Measurements from ENCODE around the gene PLET1. TPM values are rescaled to one million over a fixed set of nuclear protein-coding genes. Genes with fewer than 3 reads are reported as not detected.

The PLET1 gene
- total RNA-seq, 2 experiments from 2014 or later = not detected

GRCh38 chr11:112267188-112267591, 6.5 kb upstream of the PLET1 start:
- intact Hi-C loops (cut with micrococcal nuclease) = no loop called here
- H3K4me1 Mint-ChIP-seq (ENCODE audit: low read depth) = no peaks in the 10 kb centered on the region
- H3K4me3 Mint-ChIP-seq = no peak overlapping the region
- no peaks in the 10 kb centered on the region for H3K27me3 Mint-ChIP-seq (ENCODE audit: low read depth)
- no peak overlapping the region for H3K27ac Mint-ChIP-seq
- peaks cover 1% of the 10 kb centered on the region for H3K36me3 Mint-ChIP-seq (ENCODE audit: low read depth)
- CTCF ChIA-PET = no interaction called here
- no peak for DNase-seq
- no peaks in the 10 kb centered on the region for H3K9me3 Mint-ChIP-seq

GRCh38 chr11:112266410-112266778, 5.7 kb upstream of the PLET1 start:
- Mint-ChIP-seq H3K9me3 (no peaks in the 10 kb centered on the region), H3K4me1 (ENCODE audit: low read depth) (no peaks in the 10 kb centered on the region), H3K27ac (no peak overlapping the region), H3K36me3 (ENCODE audit: low read depth) (peaks cover 1% of the 10 kb centered on the region), H3K4me3 (no peak overlapping the region), H3K27me3 (ENCODE audit: low read depth) (no peaks in the 10 kb centered on the region)
- no peak for DNase-seq
- intact Hi-C loops (cut with micrococcal nuclease) = no loop called here
- CTCF ChIA-PET = interaction anchor here (0.7 kb wide), 1 partner anchor 12 kb away, joined by 3 read pairs; no protein-coding TSS in a partner anchor

DNA sequence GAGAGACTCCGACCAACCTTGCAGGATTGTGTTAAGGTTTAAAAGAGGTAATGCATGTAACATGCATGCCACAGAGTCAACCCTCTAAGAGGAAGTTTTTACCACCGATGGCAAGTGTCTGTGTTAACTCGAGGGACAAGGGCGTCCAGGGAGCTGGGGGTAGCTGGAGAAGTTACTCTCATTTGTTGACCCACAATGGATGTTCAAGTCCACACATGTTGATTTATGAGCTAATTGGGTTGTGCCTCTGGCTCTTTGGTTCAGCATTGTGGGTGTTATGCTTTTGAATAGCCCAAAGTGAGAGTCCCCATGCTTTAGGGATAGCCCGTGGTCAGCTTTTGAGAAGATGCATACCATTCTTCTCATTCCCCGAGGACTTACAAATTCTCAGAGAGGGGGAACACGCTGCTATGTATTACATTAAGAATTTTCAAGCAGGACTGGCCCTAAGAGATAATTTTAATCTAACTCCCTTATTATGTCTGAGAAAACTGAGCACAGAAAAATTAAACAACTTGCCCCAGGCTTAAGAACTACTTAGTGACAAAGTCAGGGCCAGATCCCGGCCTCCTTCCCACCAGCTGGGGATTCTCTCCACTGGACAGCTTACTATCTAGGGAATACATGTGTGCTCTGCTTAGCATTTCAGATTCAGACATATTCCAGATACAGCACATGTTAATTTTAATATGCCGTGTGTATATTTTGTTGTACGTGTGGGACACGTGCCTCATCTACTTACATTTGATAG, 5.2 kb upstream of the PLET1 start:
- H3K4me3 Mint-ChIP-seq = no peak overlapping the region
- no peaks in the 10 kb centered on the region for H3K4me1 Mint-ChIP-seq (ENCODE audit: low read depth)
- peaks cover 1% of the 10 kb centered on the region for H3K36me3 Mint-ChIP-seq (ENCODE audit: low read depth)
- DNase-seq = no peak
- H3K27me3 Mint-ChIP-seq (ENCODE audit: low read depth) = no peaks in the 10 kb centered on the region
- intact Hi-C loops (cut with micrococcal nuclease) = no loop called here
- CTCF ChIA-PET = interaction anchor here (1.1 to 2.9 kb wide), 2 partner anchors 14 to 149 kb away, joined by 3 to 19 read pairs; no protein-coding TSS in a partner anchor
- no peaks in the 10 kb centered on the region for H3K9me3 Mint-ChIP-seq
- H3K27ac Mint-ChIP-seq = no peak overlapping the region

GRCh38 chr11:112255067-112255720, 5.5 kb downstream of the PLET1 start:
- CTCF ChIA-PET = no interaction called here
- intact Hi-C loops (cut with micrococcal nuclease) = no loop called here
- Mint-ChIP-seq H3K27ac (no peak overlapping the region), H3K9me3 (no peaks in the 10 kb centered on the region), H3K4me3 (no peak overlapping the region), H3K36me3 (ENCODE audit: low read depth) (no peaks in the 10 kb centered on the region), H3K27me3 (ENCODE audit: low read depth) (no peaks in the 10 kb centered on the region), H3K4me1 (ENCODE audit: low read depth) (no peaks in the 10 kb centered on the region)
- DNase-seq = no peak

DNA sequence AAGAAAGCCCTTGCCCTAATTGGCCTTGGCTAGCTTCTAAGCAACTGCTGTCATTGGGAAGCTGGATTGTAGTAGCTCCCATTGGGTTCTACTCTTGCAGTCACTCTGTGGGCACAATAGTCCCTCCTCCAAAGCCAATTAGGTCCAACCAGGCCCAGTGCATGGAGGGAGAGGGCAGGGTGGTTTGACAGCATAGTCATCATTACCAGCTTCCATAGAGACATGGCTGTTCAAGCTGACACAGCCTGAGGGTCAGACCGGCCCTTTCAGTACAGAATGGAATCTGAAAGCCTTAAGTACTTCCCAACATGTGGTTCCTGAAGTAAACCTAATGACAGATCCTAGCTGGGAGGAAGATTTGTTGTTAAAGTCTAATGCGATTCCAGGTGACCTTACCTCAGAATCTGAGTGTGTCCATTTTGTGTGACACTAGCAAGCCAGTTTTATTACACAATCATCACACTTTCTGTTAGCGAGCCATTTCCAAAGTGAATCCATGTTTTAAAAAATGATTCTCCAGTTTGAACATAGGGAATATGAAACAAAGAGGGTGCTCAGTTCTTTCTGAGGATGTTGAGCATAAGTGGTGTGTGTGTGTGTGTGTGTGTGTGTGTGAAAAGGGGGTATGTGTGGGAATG, 6.9 kb downstream of the PLET1 start:
- CTCF ChIA-PET = no interaction called here
- intact Hi-C loops (cut with micrococcal nuclease) = no loop called here
- Mint-ChIP-seq H3K27me3 (ENCODE audit: low read depth) (no peaks in the 10 kb centered on the region), H3K4me3 (no peak overlapping the region), H3K27ac (no peak overlapping the region), H3K36me3 (ENCODE audit: low read depth) (no peaks in the 10 kb centered on the region), H3K4me1 (ENCODE audit: low read depth) (no peaks in the 10 kb centered on the region), H3K9me3 (no peaks in the 10 kb centered on the region)
- no peak for DNase-seq

DNA sequence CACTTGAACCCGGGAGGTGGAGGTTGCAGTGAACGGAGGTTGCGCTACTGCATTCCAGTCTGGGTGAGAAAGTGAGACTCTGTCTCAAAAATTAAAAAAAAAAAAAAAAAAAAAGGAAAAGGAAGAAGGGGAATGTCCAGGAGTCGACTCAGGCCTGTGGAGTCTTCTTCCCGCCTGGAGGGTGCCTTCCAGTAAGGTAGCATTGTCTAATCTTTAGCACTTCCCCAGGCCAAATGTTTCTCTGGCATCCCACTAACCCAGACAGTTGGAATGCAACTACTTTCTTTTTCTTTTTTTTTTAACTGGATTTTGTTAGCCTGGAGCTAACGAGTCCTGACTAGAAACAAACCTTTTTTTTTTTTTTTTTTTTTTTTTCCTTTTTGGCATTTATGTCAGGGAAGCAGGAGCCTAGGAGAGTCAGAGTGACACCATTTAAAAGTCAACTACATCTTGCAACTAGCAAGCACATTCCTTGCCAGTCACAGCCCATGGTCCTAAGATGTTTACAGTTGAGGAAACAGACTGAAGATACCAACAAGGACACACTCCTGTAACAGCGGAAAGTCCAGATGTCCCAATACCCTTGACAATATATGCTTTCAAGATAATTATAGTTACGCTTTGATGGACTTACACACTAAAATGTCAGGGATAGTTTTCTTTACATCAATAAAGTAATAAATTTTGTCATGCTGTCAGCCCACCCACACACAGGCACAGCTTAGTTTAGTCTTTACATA, 10.6 kb downstream of the PLET1 start:
- Mint-ChIP-seq H3K9me3 (no peaks in the 10 kb centered on the region), H3K4me1 (ENCODE audit: low read depth) (no peaks in the 10 kb centered on the region), H3K27ac (no peak overlapping the region), H3K27me3 (ENCODE audit: low read depth) (no peaks in the 10 kb centered on the region), H3K36me3 (ENCODE audit: low read depth) (no peaks in the 10 kb centered on the region), H3K4me3 (no peak overlapping the region)
- DNase-seq = no peak
- CTCF ChIA-PET = interaction anchor here (0.6 kb wide), 2 partner anchors 29 to 139 kb away, joined by 3 read pairs; no protein-coding TSS in a partner anchor
- intact Hi-C loops (cut with micrococcal nuclease) = no loop called here

DNA sequence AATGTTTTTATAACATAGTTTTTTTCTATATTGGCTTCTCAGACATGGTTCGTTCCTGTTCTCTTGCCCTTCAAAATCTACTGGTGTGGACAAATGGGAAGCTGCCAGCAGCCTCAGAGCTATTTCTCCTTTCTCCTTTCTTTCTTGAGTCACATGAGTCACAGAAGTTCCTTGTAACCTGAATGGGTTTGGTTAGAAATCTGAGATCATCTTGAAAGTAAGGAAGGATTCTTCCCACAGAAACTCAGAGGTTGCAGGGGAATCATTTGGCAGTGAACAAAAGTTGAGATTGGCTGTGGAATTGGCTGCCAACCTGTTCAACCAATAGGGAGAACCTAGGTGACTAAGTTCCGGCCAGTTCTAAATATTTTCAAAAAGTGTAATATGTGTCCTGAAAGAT, 12.5 kb downstream of the PLET1 start:
- Mint-ChIP-seq H3K36me3 (ENCODE audit: low read depth) (peaks cover 8% of the 10 kb centered on the region), H3K27ac (no peak overlapping the region), H3K27me3 (ENCODE audit: low read depth) (no peaks in the 10 kb centered on the region), H3K9me3 (peaks cover 7% of the 10 kb centered on the region), H3K4me3 (no peak overlapping the region), H3K4me1 (ENCODE audit: low read depth) (no peaks in the 10 kb centered on the region)
- CTCF ChIA-PET = no interaction called here
- DNase-seq = no peak
- intact Hi-C loops (cut with micrococcal nuclease) = no loop called here

- Mint-ChIP-seq H3K27me3 (ENCODE audit: low read depth) (no peaks in the 10 kb centered on the region), H3K36me3 (ENCODE audit: low read depth) (peaks cover 15% of the 10 kb centered on the region), H3K27ac (no peak overlapping the region), H3K4me1 (ENCODE audit: low read depth) (no peaks in the 10 kb centered on the region), H3K4me3 (no peak overlapping the region), H3K9me3 (peaks cover 12% of the 10 kb centered on the region)
- CTCF ChIA-PET = no interaction called here
- intact Hi-C loops (cut with micrococcal nuclease) = no loop called here
- DNase-seq = no peak
Observed at GRCh38 chr11:112247201-112247600, 13.5 kb downstream of the PLET1 start.

DNA sequence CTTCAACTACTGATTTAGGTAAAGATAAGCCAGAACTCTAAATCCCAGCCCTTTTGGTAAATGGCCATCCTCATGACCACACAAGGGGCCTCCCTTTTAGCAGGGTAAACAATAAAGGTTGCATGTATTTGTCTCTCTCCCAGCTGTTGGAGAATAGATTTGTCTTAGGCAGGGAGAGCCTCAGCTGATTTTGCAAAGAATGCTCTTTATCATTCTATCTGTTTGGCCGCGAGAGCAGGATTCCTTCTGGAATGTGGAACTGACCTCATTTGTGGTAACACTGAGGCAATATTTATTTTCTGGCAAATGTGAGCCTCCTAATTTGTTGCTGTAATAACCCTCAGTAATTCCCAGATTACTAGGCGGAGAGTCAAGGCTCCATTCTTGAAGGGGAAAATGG, 19.2 kb downstream of the PLET1 start:
- no peaks in the 10 kb centered on the region for H3K4me1 Mint-ChIP-seq (ENCODE audit: low read depth)
- H3K27me3 Mint-ChIP-seq (ENCODE audit: low read depth) = no peaks in the 10 kb centered on the region
- CTCF ChIA-PET = interaction anchor here (1.3 to 1.7 kb wide), 3 partner anchors 22 to 39 kb away, joined by 3 to 7 read pairs (median 5); no protein-coding TSS in a partner anchor
- no peak overlapping the region for H3K4me3 Mint-ChIP-seq
- intact Hi-C loops (cut with micrococcal nuclease) = no loop called here
- peaks cover 42% of the 10 kb centered on the region for H3K36me3 Mint-ChIP-seq (ENCODE audit: low read depth)
- no peak for DNase-seq
- H3K9me3 Mint-ChIP-seq = peaks cover 12% of the 10 kb centered on the region
- H3K27ac Mint-ChIP-seq = no peak overlapping the region

GRCh38 chr11:112238041-112238440, 22.6 kb downstream of the PLET1 start:
- intact Hi-C loops (cut with micrococcal nuclease) = no loop called here
- Mint-ChIP-seq H3K4me3 (no peak overlapping the region), H3K36me3 (ENCODE audit: low read depth) (peaks cover 48% of the 10 kb centered on the region), H3K27ac (no peak overlapping the region), H3K4me1 (ENCODE audit: low read depth) (no peaks in the 10 kb centered on the region), H3K9me3 (peaks cover 4% of the 10 kb centered on the region), H3K27me3 (ENCODE audit: low read depth) (no peaks in the 10 kb centered on the region)
- no peak for DNase-seq
- CTCF ChIA-PET = no interaction called here

DNA sequence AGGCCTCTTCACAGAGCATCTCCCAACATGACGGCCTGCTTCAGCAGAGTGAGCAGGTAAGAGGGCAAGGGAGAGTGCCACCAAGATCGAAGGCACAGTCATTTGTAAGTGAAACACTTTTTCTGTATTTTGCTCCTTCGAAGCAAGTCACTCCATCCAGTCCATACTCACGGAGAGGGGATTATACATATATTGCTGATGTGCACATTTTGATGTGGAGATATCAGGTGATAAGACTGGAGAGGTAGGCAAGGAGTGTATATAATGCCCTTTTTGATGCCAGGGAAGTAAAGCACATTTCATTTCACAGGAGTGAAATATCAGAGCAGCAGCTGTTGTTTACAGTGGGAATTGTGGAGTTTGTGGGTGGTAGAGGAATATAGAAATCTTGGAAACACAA, 23.2 kb downstream of the PLET1 start:
- CTCF ChIA-PET = interaction anchor here (1.4 kb wide), 1 partner anchor 42 kb away, joined by 3 read pairs; no protein-coding TSS in a partner anchor
- Mint-ChIP-seq H3K27ac (no peak overlapping the region), H3K36me3 (ENCODE audit: low read depth) (peaks cover 46% of the 10 kb centered on the region), H3K4me3 (no peak overlapping the region), H3K9me3 (no peaks in the 10 kb centered on the region), H3K4me1 (ENCODE audit: low read depth) (no peaks in the 10 kb centered on the region), H3K27me3 (ENCODE audit: low read depth) (no peaks in the 10 kb centered on the region)
- no peak for DNase-seq
- intact Hi-C loops (cut with micrococcal nuclease) = no loop called here

DNA sequence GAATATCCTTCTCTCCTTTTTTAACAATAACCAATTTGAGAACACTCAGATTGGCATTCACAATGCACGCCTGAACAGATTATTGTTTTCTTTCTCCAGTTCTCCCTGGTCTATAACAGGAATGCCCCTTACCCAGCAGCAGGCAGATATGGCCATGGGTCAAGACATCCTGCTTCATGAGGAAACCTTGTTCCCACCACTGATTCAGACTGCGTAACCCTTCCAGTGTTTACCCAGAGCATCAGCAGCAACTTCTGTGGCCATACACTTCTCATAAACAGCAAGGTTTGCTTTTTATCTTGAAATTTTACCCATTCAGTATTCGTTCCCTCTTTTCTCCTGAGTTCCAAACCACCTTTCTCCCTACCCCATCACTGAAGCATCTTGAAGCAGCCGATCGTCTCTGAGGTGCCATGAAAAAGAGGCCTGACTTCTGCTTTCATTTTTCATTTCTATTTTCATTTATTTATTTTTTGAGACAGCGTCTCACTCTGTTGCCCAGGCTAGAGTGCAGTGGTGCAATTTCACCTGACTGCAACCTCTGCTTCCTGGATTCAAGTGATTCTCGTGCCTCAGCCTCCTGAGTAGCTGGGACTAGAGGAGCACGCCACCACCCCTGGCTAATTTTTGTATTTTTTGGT, 24.8 kb downstream of the PLET1 start:
- CTCF ChIA-PET = interaction anchor here (1.4 kb wide), 1 partner anchor 44 kb away, joined by 3 read pairs; no protein-coding TSS in a partner anchor
- Mint-ChIP-seq H3K27ac (no peak overlapping the region), H3K27me3 (ENCODE audit: low read depth) (no peaks in the 10 kb centered on the region), H3K9me3 (no peaks in the 10 kb centered on the region), H3K4me1 (ENCODE audit: low read depth) (no peaks in the 10 kb centered on the region), H3K4me3 (no peak overlapping the region), H3K36me3 (ENCODE audit: low read depth) (peaks cover 39% of the 10 kb centered on the region)
- DNase-seq = no peak
- intact Hi-C loops (cut with micrococcal nuclease) = no loop called here
